Hematopoietic multipotent progenitor cell treated with erythropoietin and hydrocortisone succinate and interleukin-3 and kit ligand, for 8 days (in vitro differentiated cells): ENCODE measurements around the gene CSNK1G3.
"Not testable (repeated sequence)": the region's sequence is repeated elsewhere in the genome, so short reads cannot be mapped to it uniquely, and the experiment has no call there.

Experiments
- DNase-seq: peaks from one replicate; pipeline ENCODE4 v3.0.0-alpha.2; 2015

CSNK1G3 gene

DNA sequence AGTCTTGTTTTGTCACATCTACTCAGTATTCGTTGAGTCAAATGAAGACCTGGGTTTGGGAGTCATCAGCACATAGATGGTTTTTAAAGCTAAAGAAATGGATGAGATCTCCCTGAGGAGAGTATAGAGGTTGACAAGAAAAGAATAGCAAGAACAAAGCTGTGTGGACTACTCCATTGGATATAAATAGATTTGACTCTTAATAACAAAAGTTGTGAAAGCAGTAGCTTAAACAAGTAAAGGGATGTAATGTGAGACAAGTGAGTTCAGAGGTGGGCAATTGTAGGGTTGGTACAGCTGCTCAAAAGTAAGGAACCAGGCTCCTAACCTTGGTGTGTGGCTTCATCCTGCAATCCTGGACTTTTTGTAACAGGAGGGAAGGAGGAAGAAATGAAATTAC lies 49.3 kb downstream of the CSNK1G3 start:
- no peak for DNase-seq

DNA sequence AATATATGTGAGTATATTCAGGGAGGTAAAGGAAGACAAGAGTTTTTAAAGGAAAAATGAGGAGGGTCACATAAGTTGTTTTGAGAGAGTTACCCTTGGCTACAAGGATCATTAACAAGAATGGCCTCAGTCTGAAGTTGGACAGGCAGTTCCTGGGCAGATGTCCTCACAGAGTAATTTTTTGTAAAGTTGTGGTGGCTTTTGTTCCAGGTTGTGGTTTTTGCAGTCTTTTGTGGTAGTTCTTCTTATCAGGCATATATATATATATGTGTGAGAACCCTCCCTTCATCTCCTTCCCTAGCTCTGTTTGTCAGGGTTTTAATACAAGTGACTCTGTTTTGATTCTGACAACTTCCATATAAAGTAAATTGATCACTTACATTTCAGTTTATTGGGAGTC lies 60.0 kb downstream of the CSNK1G3 start:
- DNase-seq = peak; percentile 49

GRCh38 chr5:123578390-123578789 lies 66.4 kb downstream of the CSNK1G3 start:
- DNase-seq = no peak

- DNase-seq = no peak
These were observed 67.4 kb downstream of the CSNK1G3 start for GRCh38 chr5:123579410-123579809.

DNA sequence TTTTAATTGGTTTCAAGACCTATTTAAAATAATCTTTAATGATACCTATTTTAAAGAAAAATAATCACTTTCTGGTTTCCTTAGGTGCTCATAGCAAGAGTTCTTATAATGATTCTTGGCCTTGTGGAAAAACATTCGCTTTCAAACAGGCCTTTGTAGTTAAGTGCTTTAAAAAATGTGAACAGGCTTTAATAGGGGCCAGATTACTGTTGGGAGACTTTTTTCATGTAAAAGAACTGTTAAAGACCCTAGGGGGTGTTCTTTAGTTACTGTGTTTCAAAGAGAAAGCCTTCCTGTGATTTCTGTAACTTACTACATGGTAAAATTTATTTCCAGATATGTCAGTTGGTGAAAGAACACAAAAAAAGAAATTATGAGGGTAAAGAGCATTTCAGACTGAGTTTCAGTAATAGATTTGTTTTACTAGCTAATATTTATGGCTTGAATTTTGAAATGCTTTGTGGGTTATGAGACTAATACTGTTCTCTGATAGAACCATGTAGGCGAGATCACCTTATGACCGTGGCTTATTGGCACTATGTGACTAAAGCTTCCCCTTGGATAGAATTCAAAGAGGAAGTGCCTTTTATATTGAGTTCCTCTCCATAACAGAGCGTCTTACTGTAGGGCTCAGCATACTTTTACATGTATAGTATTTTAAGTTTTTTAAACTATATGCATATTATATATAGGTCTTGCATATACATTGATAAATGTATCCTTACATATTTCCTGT lies 70.7 kb downstream of the CSNK1G3 start:
- DNase-seq = no peak

- no peak for DNase-seq
These were observed 73.9 kb downstream of the CSNK1G3 start for GRCh38 chr5:123585871-123586270.

DNA sequence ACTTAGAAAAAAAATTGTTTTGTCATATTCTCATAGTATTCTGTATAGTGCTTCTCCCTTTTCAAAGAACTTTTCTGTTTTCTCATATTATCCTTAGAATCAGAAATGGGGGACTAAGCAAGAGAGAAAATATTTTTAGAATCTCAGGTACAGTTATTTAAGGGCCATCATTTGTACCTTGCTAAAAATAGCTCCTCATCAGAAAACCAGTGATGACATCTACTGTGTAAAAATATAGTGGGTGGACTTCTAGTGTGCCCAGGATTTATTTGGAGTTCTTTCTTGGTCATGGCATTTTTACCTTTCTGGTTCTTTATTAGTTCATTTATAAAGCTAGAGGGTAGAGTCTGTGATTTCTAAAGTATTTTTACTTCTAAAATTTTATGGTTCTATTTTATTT lies 82.5 kb downstream of the CSNK1G3 start:
- no peak for DNase-seq

- DNase-seq = no peak
These were observed 85.0 kb downstream of the CSNK1G3 start for GRCh38 chr5:123597018-123597417.

DNA sequence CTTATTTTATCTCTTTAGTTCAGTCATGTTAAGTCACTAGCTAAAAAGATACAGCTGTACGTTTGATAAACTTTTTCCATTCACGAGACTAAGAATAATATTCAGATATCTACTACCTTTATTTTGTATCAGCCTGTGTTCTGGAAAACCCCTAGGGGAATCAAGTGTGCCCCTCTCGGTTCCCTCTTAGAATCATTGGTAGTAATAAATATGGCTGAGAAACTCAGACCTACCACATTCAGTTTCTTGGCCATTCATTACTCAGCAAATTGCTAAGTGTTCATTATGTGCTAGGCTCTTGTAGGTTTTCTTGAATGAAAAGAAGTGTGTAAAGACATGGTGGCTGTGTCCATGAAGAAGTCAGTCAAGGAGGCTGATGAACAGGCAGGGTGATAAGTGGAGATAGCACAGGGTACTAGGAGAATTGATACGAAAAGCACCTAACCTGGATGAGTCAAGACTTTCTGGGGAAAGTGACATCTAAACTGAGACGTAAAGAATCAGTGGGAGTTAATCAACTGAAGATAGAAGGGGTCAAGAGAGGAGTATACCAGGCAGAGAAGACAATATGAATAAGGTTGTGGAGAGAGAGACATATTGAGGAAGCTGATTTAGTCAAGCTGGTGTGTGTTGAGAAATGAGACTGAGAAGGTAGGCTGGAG lies 86.2 kb downstream of the CSNK1G3 start:
- no peak for DNase-seq

DNA sequence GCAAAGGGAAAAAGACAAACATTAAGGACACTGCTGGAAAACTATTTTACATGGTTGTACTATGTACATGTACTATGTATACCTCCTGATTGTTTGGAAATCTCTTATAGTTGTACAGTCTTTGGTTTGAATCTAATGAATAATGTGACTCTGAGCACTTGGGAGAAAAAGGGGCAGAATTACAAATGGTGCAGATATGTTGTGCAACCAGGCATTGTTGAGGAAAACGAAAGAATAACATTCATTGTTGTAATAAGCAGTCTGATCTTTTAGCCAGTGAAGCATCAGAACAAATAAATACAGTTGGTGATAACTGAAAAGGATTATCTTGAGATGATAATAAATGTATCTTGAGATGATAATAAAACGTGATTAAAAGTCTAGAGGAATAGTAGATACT lies 87.2 kb downstream of the CSNK1G3 start:
- DNase-seq = no peak

GRCh38 chr5:123601610-123602009 lies 89.6 kb downstream of the CSNK1G3 start:
- no peak for DNase-seq

DNA sequence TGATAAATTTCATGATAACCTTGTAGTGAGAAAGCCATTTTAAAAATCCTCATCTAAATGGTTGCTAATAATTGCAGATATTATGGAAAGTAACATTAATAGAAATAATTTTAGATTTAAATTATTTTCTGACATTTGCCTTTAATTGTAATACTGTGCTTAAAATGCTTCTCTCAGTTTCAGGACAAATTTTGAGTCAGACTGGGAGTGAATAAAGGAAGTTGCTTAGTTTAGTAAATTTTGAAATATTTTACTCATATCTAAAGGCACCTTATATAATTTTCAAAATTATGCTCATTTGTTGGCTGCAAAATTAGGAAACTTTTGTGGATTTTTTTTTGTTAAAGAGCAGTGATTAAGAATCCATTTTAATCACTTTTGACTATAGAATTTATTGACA lies 93.8 kb downstream of the CSNK1G3 start:
- DNase-seq = no peak

DNA sequence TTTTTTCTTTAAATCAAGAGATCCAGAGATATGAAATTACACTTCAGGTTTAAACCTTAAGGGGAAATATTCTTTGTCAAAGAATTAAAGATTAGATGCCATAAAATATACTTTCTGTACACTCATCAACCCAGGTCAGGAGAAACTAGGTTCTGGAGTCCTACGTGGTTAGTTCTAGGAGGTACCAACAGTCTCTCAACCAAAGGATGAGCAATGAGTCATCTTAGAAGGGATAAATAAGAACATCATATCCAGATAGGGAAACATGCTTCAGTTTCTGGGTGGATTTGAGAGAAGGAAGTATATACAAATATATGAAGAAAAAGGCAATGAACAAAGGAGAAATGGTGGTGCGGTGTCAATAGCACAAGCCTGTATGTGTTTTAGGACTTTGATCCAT lies 98.2 kb downstream of the CSNK1G3 start:
- no peak for DNase-seq

DNA sequence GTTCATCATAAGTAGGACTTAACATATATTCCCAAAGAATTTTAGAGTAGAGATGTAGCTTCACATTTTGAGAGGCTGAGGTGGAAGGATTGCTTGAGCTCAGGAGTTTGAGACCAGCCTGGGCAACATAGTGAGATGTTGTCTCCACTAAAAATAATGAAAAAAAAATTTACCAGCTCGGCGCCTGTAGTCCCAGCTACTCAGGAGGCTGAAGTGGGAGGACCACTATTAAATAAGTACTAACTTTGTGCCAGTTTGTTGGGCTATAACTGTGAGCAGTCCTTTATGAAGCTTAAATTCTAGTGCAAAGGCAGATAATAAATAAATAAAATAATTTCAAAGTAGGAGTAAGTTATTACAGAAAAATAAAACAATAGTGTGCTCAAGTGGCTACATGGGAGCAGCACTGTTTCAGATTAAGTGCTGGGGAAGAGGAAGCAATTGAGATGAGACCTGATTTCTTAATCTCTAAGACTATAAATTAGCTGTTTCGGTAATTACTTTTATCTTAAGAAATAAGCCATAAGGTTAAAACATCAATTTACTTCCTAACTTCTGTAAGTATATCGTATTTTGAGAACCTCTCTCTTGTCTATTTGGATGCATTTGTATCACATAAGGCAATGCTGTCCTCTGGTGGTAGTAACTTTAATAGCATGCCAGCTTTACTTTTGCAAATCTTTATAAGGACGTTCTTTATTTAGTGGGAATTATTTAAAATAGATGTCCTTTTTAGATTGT lies 98.9 kb downstream of the CSNK1G3 start:
- peak; percentile 75 for DNase-seq

DNA sequence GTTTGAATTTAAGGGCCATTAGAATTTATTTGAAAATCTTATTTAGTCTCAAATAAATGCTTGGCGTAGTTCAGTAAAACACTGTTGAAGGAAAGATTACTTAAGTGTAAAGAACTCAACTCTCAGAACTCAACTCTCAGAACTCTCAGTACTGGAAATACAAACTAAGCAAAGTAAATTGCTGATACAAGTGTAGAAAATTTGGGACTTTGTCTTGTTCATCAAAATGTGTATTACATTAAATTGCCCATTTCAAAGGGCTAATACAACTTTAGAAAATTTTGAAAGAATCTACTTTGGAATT lies 99.4 kb downstream of the CSNK1G3 start:
- DNase-seq = no peak

DNA sequence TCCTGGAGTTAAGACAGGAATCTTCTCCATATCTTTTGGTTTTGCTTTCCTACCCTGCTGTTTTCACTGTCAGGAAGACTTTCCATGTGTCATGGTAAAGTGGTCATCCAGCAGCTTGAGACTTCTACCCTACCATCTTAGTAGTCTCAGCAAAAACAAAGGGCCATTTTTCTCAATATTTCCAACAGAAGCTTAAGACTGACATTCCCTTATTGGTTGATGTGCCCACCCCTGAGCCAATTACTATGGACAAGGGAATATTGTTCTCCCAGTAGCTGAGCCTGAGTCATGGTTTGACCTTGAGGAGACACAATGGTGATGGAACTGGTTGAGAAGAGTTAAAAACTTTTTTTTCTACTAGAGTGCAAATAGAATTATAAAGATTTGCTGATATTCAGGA lies 105.6 kb downstream of the CSNK1G3 start:
- no peak for DNase-seq

GRCh38 chr5:123626051-123626450 lies 114.1 kb downstream of the CSNK1G3 start:
- DNase-seq = no peak

DNA sequence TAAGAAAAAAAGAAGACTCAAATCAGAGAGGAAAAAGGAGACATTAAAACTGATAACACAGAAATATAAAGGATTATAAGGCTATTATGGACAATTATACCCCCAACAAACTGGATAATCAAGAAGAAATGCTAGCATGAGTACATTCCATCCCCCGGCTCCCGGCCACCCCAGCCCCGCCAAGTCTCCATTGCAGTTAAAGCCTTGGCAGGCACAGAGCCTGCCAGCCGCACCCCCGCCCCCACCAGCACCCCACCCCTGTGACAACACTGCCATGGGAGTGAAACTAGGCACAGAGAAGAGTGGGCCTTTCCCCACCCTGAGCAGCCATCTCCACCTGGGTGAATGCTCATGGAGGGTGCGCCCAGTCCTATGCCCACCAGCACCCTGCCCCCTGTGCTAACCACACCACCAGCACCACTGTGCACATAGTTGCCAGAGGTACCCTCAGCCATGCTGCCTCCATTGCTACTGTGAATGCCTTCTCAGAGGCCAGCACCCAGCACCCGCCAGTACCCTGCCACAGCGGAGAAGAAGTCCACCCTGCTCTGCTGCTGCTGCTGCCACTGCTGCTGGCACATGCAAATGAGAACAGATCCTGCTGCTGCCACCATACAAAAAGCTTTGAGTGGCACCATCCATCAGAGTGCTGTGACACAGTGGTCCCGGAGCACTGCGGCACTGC lies 117.0 kb downstream of the CSNK1G3 start:
- DNase-seq = no peak

- DNase-seq = no peak
These were observed 124.0 kb downstream of the CSNK1G3 start for GRCh38 chr5:123636006-123636405.

GRCh38 chr5:123637028-123637427 lies 125.1 kb downstream of the CSNK1G3 start:
- DNase-seq = not testable (repeated sequence)

- DNase-seq = no peak
These were observed 127.3 kb downstream of the CSNK1G3 start for GRCh38 chr5:123639244-123639643.

GRCh38 chr5:123645024-123645603 lies 133.1 kb downstream of the CSNK1G3 start:
- no peak for DNase-seq

GRCh38 chr5:123647066-123647465 lies 135.1 kb downstream of the CSNK1G3 start:
- DNase-seq = no peak
